IMR-90 (cell line): ENCODE measurements around the gene TTC38. TPM values are rescaled to one million over a fixed set of nuclear protein-coding genes. Genes with fewer than 3 reads are reported as not detected.

Experiments
- ATAC-seq: fragments of 200-7000 bp; cut with Tn5 transposase; 2 replicates; pipeline ENCODE4 v1.9.1; 2020; ENCODE audit warnings: low read depth, mild to moderate bottlenecking, moderate library complexity
- BruUV-seq: library from RNA; stranded (reverse); fragments of 400-500 nt; replicated peaks from 2 replicates; lab custom pipeline; 2021; lab: Mats Ljungman, UMichigan
- CTCF ChIA-PET: fragments of 300-600 bp; formaldehyde crosslinking; extraction: SDS; loops from one replicate; lab custom pipeline; 2021; ENCODE audit warnings: antibody characterized with exemption; lab: Yijun Ruan, JAX
- POLR2A ChIA-PET: fragments of 300-600 bp; sonication (Branson Sonifier 250); formaldehyde crosslinking; loops from one replicate; lab custom pipeline; 2022; ENCODE audit warnings: antibody characterized with exemption; ENCODE audit not compliant: unreplicated experiment; lab: Charles Lee
- DNase-seq: peaks from one replicate; pipeline ENCODE4 v3.0.0; 2013
- H2AFZ ChIP-seq: replicated peaks from 2 replicates; pipeline ENCODE3; 2013; ENCODE audit warnings: low read length, mild to moderate bottlenecking; ENCODE audit not compliant: poor library complexity
- H2AK5ac ChIP-seq: 2 replicates; pipeline ENCODE4 v1.6.1; 2013; ENCODE audit warnings: low read depth, low read length, inconsistent platforms
- H2AK9ac ChIP-seq: replicated peaks from 2 replicates; pipeline ENCODE3; 2013; ENCODE audit warnings: mild to moderate bottlenecking, low read depth, low read length, moderate library complexity; ENCODE audit not compliant: poor library complexity
- H2BK120ac ChIP-seq: 2 replicates; pipeline ENCODE4 v1.6.1; 2013; ENCODE audit warnings: low read depth, low read length, inconsistent platforms
- H2BK15ac ChIP-seq: 3 replicates; pipeline ENCODE4 v1.6.1; 2013; ENCODE audit warnings: low read depth, low read length, inconsistent platforms
- H2BK20ac ChIP-seq: 2 replicates; pipeline ENCODE4 v1.6.1; 2013; ENCODE audit warnings: low read depth, mild to moderate bottlenecking, inconsistent platforms, low read length, moderate library complexity
- H2BK5ac ChIP-seq: 2 replicates; pipeline ENCODE4 v1.6.1; 2013; ENCODE audit warnings: mild to moderate bottlenecking, low read depth, low read length, inconsistent platforms; ENCODE audit not compliant: poor library complexity, severe bottlenecking
- H3K14ac ChIP-seq: replicated peaks from 2 replicates; pipeline ENCODE4 v1.6.1; 2013; ENCODE audit warnings: low read depth, low read length, inconsistent platforms
- H3K18ac ChIP-seq: 2 replicates; pipeline ENCODE4 v1.6.1; 2013; ENCODE audit warnings: low read depth, low read length, control low read depth
- H3K23ac ChIP-seq: 2 replicates; pipeline ENCODE4 v1.6.1; 2013; ENCODE audit warnings: low read depth, low read length, inconsistent platforms
- H3K27ac ChIP-seq: 2 replicates; pipeline ENCODE4 v1.5.1; 2013; ENCODE audit warnings: mild to moderate bottlenecking, control low read depth, low read length; ENCODE audit not compliant: insufficient read depth
- H3K27me3 ChIP-seq: 2 replicates; pipeline ENCODE4 v1.6.1; 2013; ENCODE audit warnings: low read length; ENCODE audit not compliant: control insufficient read depth, insufficient read depth
- H3K36me3 ChIP-seq: 2 replicates; pipeline ENCODE4 v1.6.1; 2013; ENCODE audit warnings: low read length, mixed read lengths; ENCODE audit not compliant: control insufficient read depth, insufficient read depth
- H3K4ac ChIP-seq: 2 replicates; pipeline ENCODE4 v1.6.1; 2013; ENCODE audit warnings: low read depth, low read length, inconsistent platforms
- H3K4me1 ChIP-seq: 2 replicates; pipeline ENCODE4 v1.6.1; 2013; ENCODE audit warnings: low read length, mixed read lengths; ENCODE audit not compliant: control insufficient read depth, insufficient read depth
- H3K4me2 ChIP-seq: 2 replicates; pipeline ENCODE4 v1.6.1; 2013; ENCODE audit warnings: low read depth, mild to moderate bottlenecking, control low read depth, low read length, moderate library complexity
- H3K4me3 ChIP-seq: 2 replicates; pipeline ENCODE4 v1.5.1; 2013; ENCODE audit warnings: low read depth, mild to moderate bottlenecking, control low read depth, low read length, moderate library complexity; ENCODE audit not compliant: insufficient read depth
- H3K56ac ChIP-seq: 2 replicates; pipeline ENCODE4 v1.6.1; 2013; ENCODE audit warnings: low read length, inconsistent platforms; ENCODE audit not compliant: insufficient read depth; ENCODE audit errors: extremely low read depth
- H3K79me1 ChIP-seq, 2 experiments: 2 replicates each; pipeline ENCODE4 v1.6.1; 2013; ENCODE audit warnings: low read length in 2 of 2, inconsistent platforms in 1 of 2, low read depth in 1 of 2
- H3K9ac ChIP-seq: 2 replicates; pipeline ENCODE4 v1.6.1; 2013; ENCODE audit warnings: low read depth, low read length, control low read depth
- H3K9me1 ChIP-seq: 2 replicates; pipeline ENCODE4 v1.6.1; 2013; ENCODE audit warnings: low read length, inconsistent platforms; ENCODE audit not compliant: insufficient read depth
- H3K9me3 ChIP-seq: 2 replicates; pipeline ENCODE4 v1.6.1; 2013; ENCODE audit warnings: low read length; ENCODE audit not compliant: control insufficient read depth, insufficient read depth
- H4K20me1 ChIP-seq: 2 replicates; pipeline ENCODE4 v1.6.1; 2013; ENCODE audit warnings: low read length, inconsistent platforms; ENCODE audit not compliant: insufficient read depth
- H4K5ac ChIP-seq: 2 replicates; pipeline ENCODE4 v1.6.1; 2013; ENCODE audit warnings: mild to moderate bottlenecking, low read depth, low read length, control low read depth
- H4K8ac ChIP-seq, 2 experiments: 2 replicates each; pipeline ENCODE4 v1.6.1; 2013; ENCODE audit warnings: low read depth in 2 of 2, low read length in 2 of 2, control low read depth in 1 of 2, inconsistent platforms in 1 of 2
- H4K91ac ChIP-seq: 2 replicates; pipeline ENCODE4 v1.6.1; 2013; ENCODE audit warnings: low read depth, low read length, inconsistent platforms; ENCODE audit not compliant: insufficient read depth
- BHLHE40 ChIP-seq: fragments of 150-350 bp; IDR thresholded peaks from 2 replicates; pipeline ENCODE4 v1.6.1; 2016; ENCODE audit warnings: mild to moderate bottlenecking, low read depth, low read length
- CHD1 ChIP-seq: IDR thresholded peaks from 2 replicates; pipeline ENCODE4 v1.6.1; 2012; ENCODE audit warnings: low read depth, low read length, improper control_type of control experiment
- FOS ChIP-seq: fragments of 150-350 bp; IDR thresholded peaks from 2 replicates; pipeline ENCODE4 v1.6.1; 2016; ENCODE audit warnings: low read depth, low read length
- MAFK ChIP-seq: IDR thresholded peaks from 2 replicates; pipeline ENCODE4 v1.6.1; 2012; ENCODE audit warnings: low read depth, low read length, improper control_type of control experiment
- MXI1 ChIP-seq: IDR thresholded peaks from 2 replicates; pipeline ENCODE4 v1.6.1; 2012; ENCODE audit warnings: low read depth, mild to moderate bottlenecking, low read length, moderate library complexity, borderline replicate concordance
- RAD21 ChIP-seq: IDR thresholded peaks from 2 replicates; pipeline ENCODE4 v1.6.1; 2012; ENCODE audit warnings: low read length, improper control_type of control experiment
- RCOR1 ChIP-seq: IDR thresholded peaks from 2 replicates; pipeline ENCODE4 v1.6.1; 2012; ENCODE audit warnings: mild to moderate bottlenecking, low read length, improper control_type of control experiment; ENCODE audit not compliant: insufficient replicate concordance
- SMC3 ChIP-seq: fragments of 150-350 bp; IDR thresholded peaks from 2 replicates; pipeline ENCODE4 v1.6.1; 2016; ENCODE audit warnings: low read depth, mild to moderate bottlenecking, antibody characterized with exemption, low read length, moderate library complexity
- WGBS, 2 experiments: methylation state at CpG; one replicate each; pipeline versions ENCODE4 v1.1.5 to v1.1.7; 2013; ENCODE audit warnings: missing lambda C conversion rate in 2 of 2; ENCODE audit not compliant: insufficient read length in 1 of 2; ENCODE audit errors: extremely low coverage in 2 of 2; 5-methylcytosine and 5-hydroxymethylcytosine counted together
- dilution Hi-C: fragments of 300-500 bp; cut with HindIII; formaldehyde crosslinking; loops from one replicate; pipeline ENCODE4 v1.14.3; 2018; ENCODE audit warnings: low sequenced_read_pairs; ENCODE audit not compliant: unreplicated experiment
- in situ Hi-C: fragments of 300-500 bp; cut with MboI; formaldehyde crosslinking; loops from 3 replicates; pipeline ENCODE4 v1.14.3; 2019; ENCODE audit warnings: low sequenced_read_pairs, inconsistent platforms, mixed read lengths
- intact Hi-C: fragments of 100-400 bp; cut with micrococcal nuclease; formaldehyde crosslinking; loops from 2 replicates; pipeline ENCODE4 v1.10.0; 2022
- polyA plus RNA-seq, 3 experiments: library from polyadenylated mRNA; depleted of rRNA; stranded (reverse); fragments of >200 nt; gene quantifications; 2 replicates each; pipeline ENCODE4 v1.2.3, GENCODE V29; 2012; ENCODE audit warnings: low replicate concordance in 1 of 3
- total RNA-seq: library from RNA; depleted of rRNA; stranded (reverse); fragments of >200 nt; gene quantifications from 2 replicates; pipeline ENCODE4 v1.2.3, GENCODE V29; 2012
- TF ChIP-seq, protein P1 (sequence below): fragments of 150-350 bp; IDR thresholded peaks from 2 replicates; pipeline ENCODE4 v1.6.1; 2016; ENCODE audit warnings: low read depth, mild to moderate bottlenecking, low read length, moderate library complexity, borderline replicate concordance
- TF ChIP-seq, protein P2 (sequence below): fragments of 150-350 bp; IDR thresholded peaks from 2 replicates; pipeline ENCODE4 v1.6.1; 2017; ENCODE audit warnings: mild to moderate bottlenecking, antibody characterized with exemption, low read length, low read depth

The TTC38 gene
- total and polyA plus RNA-seq, 2 of the 4 experiments (the other 2 are of a cell fraction) = 43.6 to 52.3 TPM

DNA sequence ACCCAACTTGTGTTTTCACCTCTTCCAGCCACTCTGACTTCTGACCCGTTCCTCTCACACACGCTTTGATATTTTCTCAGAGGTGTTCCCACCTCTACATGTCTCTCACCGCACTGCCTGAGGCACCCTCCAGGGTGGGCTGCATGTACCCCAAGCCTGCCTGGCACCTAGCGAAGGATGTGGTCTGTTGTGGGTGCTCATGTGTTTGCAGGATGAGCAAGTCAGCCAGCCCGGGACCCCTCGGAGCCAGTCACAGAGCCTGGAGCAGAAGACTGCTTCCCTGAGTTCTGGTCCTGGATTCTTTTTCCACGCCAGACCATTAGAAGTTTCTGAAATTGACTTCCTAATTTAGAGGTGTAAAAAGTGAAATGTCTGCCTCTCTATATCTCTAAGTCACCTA lies 32.7 kb downstream of the TTC38 start:
- Histone ChIP-seq H4K91ac (no peak overlapping the region), H3K4me2 (no peak overlapping the region), H3K4me3 (no peak overlapping the region), H3K4me1 (peaks cover 14% of the 10 kb centered on the region), H4K8ac (no peak overlapping the region), H2BK120ac (no peak overlapping the region), H3K14ac (no peak overlapping the region), H3K18ac (no peak overlapping the region), H2AK5ac (no peak overlapping the region), H3K36me3 (no peaks in the 10 kb centered on the region), H2AK9ac (peak overlapping the region; percentile 50), H3K9me3 (no peaks in the 10 kb centered on the region), H3K4ac (no peak overlapping the region), H3K27me3 (no peaks in the 10 kb centered on the region), H2BK15ac (no peak overlapping the region), H3K9ac (no peak overlapping the region), H3K56ac (no peak overlapping the region), H3K23ac (no peak overlapping the region), H2BK5ac (no peak overlapping the region), H3K27ac (no peak overlapping the region), H4K5ac (no peak overlapping the region), H4K20me1 (peaks cover 9% of the 10 kb centered on the region; the same call in 1 of the 2 replicates), H3K9me1 (peaks cover 20% of the 10 kb centered on the region), H3K79me1 (peaks cover 23 to 62% of the 10 kb centered on the region in 2 experiments), H2AFZ (no peak overlapping the region), H2BK20ac (no peak overlapping the region)
- ChIA-PET POLR2A (no interaction called here), CTCF (no interaction called here)
- no TSS peak for BruUV-seq
- ATAC-seq = no peak
- no peak for TF ChIP-seq MAFK
- TF ChIP-seq, protein P1, sequence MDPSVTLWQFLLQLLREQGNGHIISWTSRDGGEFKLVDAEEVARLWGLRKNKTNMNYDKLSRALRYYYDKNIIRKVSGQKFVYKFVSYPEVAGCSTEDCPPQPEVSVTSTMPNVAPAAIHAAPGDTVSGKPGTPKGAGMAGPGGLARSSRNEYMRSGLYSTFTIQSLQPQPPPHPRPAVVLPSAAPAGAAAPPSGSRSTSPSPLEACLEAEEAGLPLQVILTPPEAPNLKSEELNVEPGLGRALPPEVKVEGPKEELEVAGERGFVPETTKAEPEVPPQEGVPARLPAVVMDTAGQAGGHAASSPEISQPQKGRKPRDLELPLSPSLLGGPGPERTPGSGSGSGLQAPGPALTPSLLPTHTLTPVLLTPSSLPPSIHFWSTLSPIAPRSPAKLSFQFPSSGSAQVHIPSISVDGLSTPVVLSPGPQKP = no peak
- TF ChIP-seq, protein P2, sequence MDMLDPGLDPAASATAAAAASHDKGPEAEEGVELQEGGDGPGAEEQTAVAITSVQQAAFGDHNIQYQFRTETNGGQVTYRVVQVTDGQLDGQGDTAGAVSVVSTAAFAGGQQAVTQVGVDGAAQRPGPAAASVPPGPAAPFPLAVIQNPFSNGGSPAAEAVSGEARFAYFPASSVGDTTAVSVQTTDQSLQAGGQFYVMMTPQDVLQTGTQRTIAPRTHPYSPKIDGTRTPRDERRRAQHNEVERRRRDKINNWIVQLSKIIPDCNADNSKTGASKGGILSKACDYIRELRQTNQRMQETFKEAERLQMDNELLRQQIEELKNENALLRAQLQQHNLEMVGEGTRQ = no peak
- no peak for TF ChIP-seq BHLHE40
- TF ChIP-seq FOS = no peak
- TF ChIP-seq SMC3 = no peak
- TF ChIP-seq RCOR1 = no peak
- TF ChIP-seq MXI1 = no peak
- no peak for TF ChIP-seq RAD21
- no peak for TF ChIP-seq CHD1
- intact Hi-C loops (no loop called here), in situ Hi-C loops (no loop called here), dilution Hi-C loops (no loop called here)
- no CpG with 5 or more reads among the region's 7 CpGs for WGBS, 2 experiments
- no peak for DNase-seq
